Esophagus mucosa (tissue), 1 donor: Measurements from ENCODE around the gene OXNAD1. TPM values are rescaled to one million over a fixed set of nuclear protein-coding genes. Genes with fewer than 3 reads are reported as not detected.

Experiments used
- ATAC-seq: fragments of 200-7000 bp; cut with Tn5 transposase; one replicate; pipeline ENCODE4 v1.9.1; 2020
- total RNA-seq: library from RNA; stranded (reverse); gene quantifications from one replicate; pipeline ENCODE4 v1.2.4, GENCODE V29; 2023
- donor health status: DM: yes; HTN: yes; CAD: no.

The OXNAD1 gene
- total RNA-seq, 1 donor from 2014 or later: 11.0 TPM

DNA sequence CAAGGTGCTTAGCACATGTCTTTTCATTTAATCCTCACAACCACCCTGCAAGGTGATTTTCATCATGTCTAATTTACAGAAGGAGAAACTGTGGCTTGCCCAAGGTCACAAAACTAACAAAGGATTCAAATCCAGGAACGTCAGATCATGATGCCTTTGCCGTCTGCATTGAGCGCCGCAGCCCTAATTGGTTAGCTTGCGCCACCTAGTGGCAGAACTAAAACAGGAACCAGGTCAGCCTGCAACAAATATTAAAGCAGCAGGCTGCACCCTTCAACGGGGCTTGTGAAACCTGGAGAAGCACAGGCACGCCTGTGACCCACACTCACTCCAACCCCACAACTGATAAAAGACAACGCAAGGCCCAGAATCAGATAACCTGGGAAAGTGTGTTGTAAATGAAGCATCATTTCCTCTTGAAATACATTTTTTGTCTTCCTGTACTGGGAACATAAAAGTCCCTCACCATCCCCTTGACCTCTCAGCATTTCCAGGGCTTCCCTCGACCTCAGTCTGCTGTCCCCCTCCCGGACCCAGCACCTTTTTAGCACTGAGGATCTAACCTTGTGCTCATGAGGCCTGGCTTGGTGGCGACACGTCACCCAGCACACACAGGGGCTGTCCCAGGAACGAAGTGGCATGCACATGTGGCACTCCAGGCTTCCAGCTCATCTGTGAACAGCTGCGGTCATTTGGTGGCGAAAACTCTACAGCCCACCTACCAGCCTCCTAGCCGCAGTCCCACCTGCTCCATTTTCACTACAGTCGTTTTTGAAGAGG is 17.5 kb upstream of the OXNAD1 start:
- ATAC-seq: peak; percentile 82

DNA sequence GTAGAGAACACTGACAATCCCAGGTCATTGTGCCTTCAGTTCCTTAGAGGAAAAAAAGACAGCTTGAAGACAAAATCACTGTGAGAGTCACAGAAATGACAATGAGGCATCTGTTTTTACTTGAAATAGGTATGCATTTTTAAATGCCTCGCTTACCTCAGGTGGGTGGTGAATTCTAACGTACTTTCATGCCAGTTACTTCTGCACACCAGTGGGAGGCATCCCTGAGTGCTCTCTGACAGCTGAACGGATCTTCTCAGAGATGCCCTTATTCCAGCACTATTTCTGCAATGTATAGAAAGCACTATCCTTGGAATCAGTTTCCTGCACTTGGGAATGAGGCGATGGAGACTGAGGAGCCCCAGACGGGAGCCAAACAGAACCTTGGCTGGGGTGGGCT is 16.5 kb upstream of the OXNAD1 start:
- ATAC-seq: no peak

DNA sequence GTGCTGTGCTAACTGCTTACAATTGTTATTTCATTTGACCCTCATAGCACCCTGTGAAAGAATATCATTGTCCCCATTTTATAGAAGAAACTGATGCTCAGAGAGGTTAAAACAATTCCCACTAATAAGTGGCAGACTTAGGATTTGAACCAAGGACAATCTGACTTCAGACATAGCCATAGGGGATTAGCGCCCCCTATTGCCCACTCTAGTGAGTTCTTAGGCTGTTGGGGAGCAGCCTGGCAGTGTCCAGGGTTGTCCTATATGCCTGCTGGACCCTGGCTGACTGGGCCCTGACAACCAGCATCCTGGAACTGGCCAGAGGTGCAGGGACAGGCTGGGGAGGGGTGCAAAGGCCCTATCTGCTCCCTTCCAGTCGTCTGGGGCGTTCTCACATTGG is 15.7 kb upstream of the OXNAD1 start:
- no peak for ATAC-seq

DNA sequence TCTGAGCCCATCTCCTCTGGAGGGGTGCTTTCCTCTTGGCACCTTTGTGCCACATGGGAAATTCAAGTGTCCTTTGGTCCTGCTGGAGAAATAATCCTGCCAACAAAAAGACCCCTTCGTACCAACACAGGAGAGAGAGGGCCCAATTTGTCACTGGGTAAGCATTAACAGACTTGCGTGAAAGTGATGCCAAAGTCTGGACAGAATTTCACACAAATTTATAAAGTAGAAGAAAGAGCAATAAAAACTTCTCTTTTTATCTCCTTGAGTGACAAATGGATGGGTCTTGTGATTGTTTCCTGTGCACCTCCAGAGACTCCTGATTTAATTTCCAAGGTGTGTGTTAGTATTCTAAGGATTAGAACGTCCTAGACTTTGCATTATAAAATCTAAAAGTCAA is 15.1 kb upstream of the OXNAD1 start:
- ATAC-seq: no peak

DNA sequence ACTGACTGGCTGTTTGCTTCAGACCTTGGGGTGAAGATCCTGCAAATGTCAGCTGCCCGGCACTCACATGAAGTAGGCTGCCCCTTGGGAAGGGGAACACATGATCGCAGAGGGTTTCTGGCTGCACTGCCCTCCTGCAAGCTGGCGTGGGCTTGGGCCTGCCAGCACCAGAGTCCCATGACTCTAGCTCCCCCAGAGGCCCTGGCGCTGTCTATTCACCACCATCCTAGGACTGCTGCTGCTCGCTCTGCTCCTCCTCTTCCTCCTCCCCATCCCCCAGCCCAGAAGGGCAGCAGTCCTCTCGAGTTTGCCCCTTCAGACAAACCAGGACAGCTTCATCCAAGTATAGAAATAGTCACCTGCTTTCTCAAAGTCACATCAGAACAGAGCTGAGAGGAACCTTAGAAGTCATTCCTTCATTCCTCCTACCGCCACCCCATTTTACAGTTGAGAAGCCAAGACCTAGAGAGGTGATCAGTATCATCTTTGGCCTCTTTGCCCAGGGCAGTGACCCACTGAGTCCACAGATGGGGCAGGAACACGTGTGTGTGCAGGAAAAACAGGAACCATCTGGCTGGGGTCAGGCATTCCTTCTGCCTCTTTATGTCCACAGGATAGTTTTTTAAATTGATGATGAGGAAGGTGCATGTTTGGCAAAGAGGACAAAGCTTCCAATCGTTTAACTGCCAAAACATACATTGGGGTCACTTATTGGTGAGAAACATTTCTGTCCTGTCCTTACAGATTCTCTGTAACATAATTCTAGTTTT is 13.5 kb upstream of the OXNAD1 start:
- no peak for ATAC-seq

DNA sequence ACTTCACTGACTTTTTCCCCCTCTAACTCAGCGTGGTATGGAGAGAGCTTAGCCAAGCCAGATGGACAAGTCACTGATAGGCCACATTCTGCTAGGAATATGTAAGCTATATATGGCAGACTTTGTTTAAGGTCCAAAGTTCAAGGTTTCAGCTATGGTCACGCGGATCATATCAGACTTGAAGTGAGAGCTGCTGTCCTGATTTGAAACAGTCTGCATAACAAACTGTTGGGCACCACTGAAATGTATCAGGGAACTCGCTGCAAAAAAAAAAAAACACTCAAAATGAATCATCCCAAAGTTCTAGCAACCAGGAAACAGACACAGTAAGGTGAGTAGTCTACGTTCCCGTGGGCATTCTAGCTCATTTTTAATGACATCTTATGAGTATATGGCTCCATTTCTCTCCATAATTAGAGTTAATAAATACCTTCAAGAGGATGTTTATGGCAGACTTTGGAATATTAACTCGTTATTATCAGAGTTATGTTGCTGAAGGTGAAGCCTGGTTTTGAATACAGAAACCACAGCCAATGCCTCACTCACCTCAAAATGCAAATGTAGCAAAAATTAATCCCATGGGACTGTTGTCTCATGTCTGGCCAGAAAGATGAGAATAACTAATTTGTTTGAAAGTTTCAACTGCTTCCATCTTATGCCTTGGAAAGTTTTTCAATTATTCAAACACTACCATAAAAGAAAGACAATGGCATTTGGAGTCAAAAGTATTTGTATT is 12.6 kb upstream of the OXNAD1 start:
- no peak for ATAC-seq

DNA sequence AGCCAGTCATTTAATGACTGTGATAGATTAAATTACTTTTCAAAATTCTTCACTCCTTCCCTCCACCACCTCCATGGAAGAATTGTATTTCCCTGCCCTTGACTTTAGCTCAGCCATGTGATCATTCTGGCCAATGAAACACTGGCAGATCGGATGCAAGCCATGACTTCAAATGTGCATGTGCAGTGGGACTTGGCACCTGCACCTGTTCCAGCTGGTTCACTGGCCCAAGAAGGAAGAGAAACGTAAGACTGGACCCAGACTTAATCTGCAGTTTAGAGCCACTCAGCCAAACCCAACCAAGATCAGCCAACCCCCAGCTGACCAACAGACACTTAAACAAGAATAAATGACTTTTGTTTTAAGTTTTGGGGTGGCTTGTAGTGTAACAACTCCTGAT is 12.0 kb upstream of the OXNAD1 start:
- no peak for ATAC-seq

DNA sequence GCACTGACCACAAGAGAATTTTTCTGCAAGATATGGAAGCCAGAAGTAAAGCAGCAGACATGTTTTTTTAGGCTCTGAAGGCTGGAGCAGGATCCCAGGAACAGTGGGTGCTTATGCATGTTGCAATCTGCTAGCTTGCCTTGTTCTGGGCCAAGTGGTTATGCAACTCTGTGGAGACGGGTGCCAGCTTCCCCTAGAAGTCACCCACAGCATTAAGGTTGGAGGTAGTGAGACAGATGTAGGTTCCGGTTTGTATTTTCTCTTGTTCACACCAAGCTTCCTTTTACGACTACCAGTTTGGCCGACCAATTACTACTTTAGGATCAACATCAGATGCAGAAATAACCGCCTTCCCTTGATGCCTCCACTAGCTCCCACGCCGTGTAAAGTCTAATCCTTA is 11.4 kb upstream of the OXNAD1 start:
- peak; percentile 69 for ATAC-seq

DNA sequence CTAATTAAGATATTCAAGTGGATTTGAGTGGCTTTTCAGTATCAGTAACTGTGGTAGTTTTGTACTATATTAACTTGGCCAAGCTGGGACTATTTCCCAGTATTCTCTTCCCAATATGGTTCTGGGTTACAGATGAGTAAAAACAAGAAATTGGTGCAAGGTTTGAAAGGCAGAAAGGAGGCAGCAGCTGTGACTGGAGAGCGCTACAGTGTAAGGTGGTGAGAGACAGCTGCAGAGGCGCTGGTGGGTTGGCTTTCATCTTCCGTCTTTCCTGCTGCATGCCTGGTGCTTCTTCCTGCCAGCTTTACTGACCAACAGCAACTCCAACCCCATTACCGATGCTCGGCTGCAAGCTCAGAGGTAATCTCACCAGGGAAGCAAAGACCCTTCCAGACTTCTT is 10.1 kb upstream of the OXNAD1 start:
- no peak for ATAC-seq

DNA sequence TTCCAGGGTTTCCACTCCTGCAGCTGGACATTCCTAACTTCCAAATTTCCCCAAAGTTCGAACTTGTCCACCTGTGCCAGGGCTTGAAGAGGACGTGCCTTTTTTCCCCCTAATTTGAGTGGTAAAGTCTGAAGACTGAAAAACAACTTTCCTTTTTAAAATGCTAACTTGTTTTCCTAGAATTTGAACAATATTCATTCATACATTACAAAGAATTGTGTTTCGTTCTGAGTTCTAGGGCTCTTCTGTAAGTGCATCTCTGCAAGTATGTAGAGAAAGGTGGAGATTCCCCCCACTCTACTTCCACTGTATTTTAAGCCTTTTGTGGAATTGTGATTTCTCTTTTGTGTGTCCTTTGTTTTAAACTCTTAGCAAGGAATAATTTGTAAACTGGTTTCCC is 9.7 kb upstream of the OXNAD1 start:
- ATAC-seq: no peak

DNA sequence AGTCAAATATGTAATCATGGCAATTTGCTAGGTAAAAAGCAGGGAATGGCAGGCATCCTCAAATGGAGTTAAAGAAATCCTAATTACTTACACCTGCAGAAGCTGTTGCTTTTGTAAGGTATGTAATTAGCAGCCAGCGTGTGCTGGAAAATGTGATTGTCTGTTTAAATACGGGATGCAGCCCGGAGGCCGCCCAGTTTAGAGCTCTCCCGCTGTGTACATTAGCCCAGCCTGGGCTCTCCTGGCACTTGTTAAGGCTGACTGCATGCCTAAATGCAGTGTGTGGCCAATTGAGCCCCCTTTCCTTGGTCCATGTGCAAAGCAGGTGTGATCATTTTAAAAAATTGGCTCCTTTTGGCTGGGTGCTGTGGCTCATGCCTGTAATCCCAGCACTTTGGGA is 9.3 kb upstream of the OXNAD1 start:
- ATAC-seq: no peak

DNA sequence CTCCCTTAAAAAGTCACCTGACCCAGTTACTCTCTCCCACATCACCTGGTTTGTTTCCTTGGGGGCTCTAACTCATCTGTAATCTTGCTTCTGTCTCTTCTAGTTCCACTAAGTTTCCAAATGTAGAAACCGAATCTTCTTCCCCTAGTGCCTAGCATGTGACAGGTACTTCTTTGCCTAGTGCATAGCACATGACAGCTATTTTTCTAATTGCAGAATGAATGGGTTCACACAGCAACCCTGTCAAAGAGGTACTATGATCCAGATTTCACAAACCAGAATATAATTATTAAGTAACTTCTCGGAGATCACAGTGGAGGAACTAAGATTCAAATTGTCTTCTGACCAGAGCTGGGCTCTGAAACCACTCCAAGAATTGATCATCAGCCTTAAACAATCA is 7.7 kb upstream of the OXNAD1 start:
- ATAC-seq: no peak

DNA sequence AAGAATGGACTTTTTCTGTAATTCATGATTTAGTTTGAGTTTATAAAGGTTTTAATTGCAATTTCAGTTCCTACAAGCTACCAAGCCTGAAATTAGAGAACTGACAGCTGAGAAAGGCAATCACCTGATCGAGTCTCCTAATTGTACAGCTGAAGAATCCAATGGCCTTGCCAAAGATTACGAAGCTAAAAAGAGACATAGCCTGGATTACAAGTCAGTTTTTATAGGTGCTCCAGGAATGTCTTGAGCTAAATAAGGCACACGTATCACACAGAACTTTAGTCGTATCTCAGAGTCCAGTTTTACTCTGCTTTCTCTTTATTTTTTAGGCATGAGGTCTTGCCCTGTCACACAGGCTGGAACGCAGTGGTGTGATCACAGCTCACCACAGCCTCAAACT is 6.8 kb upstream of the OXNAD1 start:
- ATAC-seq: no peak

DNA sequence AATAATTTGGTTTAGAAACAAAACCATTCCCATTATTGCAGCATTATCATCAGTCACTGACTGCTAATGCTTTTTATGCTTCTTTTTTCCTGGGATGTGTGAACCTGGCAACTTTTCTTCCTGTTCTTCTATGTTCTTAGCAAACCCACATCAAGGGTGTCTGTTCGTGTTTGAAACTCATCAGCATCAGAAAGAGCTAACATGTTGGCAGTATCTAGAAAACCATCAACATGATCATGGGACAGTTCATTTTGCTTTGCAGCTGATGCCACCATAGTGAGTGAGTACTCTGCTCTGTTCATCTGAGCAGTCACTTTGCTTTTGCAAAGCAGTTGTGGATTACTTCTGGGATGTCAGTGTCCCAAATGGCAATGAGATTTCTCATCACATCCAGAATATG is 6.1 kb upstream of the OXNAD1 start:
- no peak for ATAC-seq

DNA sequence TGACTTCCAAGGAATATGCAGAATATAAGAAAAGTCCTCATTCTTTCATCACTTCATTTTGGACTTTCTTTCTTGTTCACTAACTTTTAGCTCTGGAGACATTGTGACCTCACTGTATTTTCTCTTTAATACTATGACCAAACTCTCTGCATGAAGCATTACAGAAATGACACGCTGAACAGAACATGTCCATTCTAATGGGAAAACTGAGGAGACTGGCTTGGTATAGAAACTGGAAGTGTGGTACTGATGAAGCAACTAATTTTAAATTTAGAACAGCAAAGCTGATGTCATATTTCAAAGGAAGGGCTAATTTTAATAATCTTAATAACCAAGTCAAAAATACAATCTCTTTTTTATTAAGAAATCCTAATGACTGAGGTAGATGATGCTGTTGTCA is 5.0 kb upstream of the OXNAD1 start:
- ATAC-seq: no peak

DNA sequence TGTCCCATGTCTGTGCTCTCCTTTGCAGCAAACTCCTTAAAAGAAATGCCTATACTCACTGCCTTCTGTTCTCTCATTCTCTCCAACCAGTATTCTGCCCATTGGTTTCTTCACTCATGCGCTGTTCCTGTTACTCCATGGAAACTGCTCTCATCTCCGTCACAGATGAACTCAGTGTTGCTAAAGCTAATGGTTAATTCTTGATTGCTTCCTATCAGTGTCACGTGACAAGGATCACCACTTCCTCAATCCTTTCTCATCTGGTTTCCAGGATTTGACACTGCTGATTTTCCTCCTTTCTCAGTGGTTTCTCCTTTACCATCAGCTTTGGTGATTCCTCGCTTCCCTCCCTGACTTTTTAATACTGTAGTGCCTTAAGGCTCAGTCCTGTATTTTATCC is 2.8 kb upstream of the OXNAD1 start:
- no peak for ATAC-seq

DNA sequence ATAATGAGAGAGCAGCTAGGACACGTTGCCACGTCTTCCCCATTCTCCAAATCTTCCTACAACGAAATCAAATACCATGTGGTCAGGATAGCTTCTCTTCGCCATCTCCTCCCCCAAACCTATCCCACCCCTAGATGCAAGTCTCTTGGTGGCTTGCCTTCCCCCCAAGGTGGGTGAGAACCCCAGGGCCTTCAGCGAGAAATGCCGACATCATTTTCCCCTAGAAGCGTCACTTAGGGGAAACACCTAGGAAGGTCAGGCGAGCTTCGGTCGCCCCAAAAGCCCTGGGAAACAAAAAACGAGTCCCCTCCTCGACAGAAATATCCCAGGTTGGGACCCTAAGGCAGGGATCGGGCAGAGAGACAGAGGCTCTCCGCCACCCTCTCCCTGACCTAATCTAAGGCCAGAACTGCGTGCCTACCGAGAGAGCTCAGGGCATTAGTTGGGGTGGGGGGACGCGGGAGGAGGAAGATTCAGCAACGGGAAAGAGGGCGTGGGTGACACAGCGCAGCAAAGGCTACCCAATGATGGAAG is 771 bp upstream of the OXNAD1 start:
- no peak for ATAC-seq

DNA sequence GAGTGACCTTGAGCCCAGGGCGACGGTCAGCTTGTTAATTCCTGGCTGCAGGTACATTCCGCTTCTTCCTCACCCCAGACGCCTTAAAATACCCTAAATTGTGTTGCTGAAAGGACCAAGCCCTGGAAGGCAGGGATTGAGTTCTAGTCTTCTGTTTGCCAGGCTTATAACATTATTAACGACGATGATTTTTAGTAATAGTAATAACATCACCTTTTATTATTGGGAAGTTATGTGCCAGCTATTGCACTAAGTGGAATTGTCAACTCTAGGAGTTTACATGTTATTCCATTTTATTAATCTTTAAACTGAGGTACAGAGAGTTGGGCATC is 409 bp downstream of the OXNAD1 start:
- ATAC-seq: no peak

DNA sequence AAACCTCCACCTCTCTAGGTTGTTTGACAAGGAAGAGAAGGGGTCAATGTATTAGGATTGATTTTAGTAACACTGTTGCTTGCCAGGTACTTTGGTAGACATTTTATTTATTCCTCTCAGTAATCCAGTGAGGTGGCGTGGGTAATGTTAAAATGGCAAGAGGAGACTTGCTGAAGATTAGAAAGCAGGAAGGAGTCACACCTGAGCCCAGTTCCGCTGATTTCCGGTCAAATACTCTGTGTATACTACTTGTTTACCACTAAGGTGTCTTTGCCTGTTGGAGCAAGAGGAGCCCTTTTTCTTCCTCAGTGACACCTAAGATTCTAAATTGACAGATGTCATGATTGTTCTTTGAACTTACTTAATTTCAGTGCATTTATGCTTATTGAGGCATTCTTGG is 1.7 kb downstream of the OXNAD1 start:
- ATAC-seq: peak; percentile 18

DNA sequence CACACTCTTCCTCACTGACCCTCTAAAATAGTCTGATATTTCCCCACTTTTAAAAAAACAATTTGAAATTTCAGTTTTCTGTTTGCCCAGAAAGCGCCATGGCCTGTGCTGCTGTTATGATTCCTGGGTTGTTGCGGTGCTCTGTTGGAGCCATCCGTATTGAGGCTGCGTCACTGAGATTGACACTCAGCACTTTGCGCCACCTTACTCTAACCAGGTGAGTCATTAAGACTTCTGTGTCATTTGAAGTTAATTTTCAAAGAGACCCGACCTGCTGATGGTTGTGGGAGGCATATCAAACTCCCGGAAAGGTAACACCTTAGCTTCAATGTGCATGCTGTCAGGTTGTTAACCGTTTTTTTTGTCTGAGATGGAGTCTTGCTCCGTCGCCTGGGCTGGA is 5.8 kb downstream of the OXNAD1 start:
- no peak for ATAC-seq

DNA sequence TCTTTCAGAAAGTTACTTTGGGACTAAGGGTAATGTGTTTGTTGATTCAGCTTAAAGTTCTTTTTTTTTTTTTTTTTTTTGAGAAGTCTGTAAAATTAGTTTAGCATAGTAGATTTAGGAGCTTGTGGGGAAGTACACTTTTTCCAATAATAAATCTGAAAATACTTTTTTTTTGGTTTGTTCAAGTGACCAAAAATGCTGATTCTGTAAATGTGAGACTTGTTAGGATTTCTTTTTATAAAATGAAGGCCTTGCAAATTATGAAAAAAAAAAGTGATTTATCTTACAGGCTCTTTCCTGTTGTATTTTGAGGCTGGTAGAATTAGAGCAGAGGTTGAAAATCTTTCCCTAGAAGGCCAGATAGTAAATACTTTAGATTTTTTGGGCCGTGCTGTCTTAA is 7.6 kb downstream of the OXNAD1 start:
- no peak for ATAC-seq

DNA sequence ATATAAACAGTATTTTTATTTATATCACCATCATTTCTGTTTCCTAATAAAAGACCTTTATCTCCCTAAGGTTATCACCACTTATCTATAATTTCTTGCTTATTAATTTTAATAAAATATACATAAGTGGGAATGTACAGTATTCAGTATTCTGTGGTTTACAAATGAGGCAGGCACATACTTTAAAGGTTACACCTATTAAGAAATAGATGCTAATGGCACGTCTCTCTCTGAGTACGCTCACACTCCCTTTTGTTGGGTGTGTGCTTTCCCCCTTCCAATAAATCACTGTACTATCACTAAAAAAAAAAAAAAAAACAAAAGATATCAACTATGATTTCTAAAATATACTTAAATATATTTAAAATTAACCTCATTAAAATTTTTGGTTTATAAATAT is 8.9 kb downstream of the OXNAD1 start:
- no peak for ATAC-seq

DNA sequence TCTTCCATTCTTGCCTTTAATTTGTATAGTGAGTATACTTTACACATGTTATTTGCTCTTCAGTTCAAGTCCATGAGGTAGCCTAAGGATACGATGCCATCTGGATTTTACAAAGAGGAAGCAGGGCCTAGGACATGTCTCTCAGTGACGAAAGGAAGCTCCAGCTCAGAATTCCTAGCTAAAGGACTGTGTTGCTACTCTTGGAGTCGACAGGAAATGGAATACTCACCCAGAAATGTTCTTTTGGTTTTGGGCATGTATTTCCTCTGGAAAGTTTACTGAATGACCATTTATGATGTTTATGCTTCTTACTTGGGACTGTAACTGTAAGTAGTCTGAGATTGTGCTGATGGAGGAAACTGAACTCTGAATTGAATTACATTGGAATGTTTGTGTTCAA is 12.5 kb downstream of the OXNAD1 start:
- ATAC-seq: no peak
